Endothelial cell of umbilical vein (primary cell): ENCODE data around the gene BRS3. TPM values are rescaled to one million over a fixed set of nuclear protein-coding genes. Genes with fewer than 3 reads are reported as not detected.

Experiments
- BruUV-seq: library from RNA; stranded (reverse); fragments of 400-500 nt; replicated peaks from 2 replicates; lab custom pipeline; 2021; lab: Mats Ljungman, UMichigan
- CTCF ChIA-PET: fragments of 300-600, 350-600 bp; sonication (Branson Sonifier 250); formaldehyde crosslinking; loops from one replicate; lab custom pipeline; 2021; ENCODE audit warnings: antibody characterized with exemption, inconsistent platforms; lab: Charles Lee
- POLR2A ChIA-PET: fragments of 300-600, 350-600 bp; sonication (Branson Sonifier 250); formaldehyde crosslinking; loops from one replicate; lab custom pipeline; 2021; ENCODE audit warnings: antibody characterized with exemption, inconsistent platforms; lab: Charles Lee
- DNase-seq: peaks from one replicate; pipeline ENCODE4 v3.0.0-alpha.2; 2011; ENCODE audit warnings: low read depth, low spot score
- FAIRE-seq: peaks from 2 replicates; lab custom pipeline; 2011; peaks lifted over from hg19 to GRCh38; lab: Jason Lieb, UNC
- H2AFZ ChIP-seq: 2 replicates; pipeline ENCODE4 v1.6.0; 2012; ENCODE audit warnings: low read depth, low read length, control low read depth, inconsistent platforms
- H3K27ac ChIP-seq: 2 replicates; pipeline ENCODE4 v1.5.1; 2011; ENCODE audit warnings: low read depth, mild to moderate bottlenecking, control low read depth, low read length, moderate library complexity; ENCODE audit not compliant: insufficient read depth
- H3K27me3 ChIP-seq, 2 experiments: 2 replicates each; pipeline versions ENCODE4 v1.6.0 to v1.6.1; 2011; ENCODE audit warnings: low read length in 2 of 2, mixed read lengths in 1 of 2; ENCODE audit not compliant: control insufficient read depth in 2 of 2, insufficient read depth in 2 of 2
- H3K36me3 ChIP-seq, 2 experiments: 2 replicates in 1 of 2; 3 replicates in 1 of 2; pipeline ENCODE4 v1.5.1; 2011; ENCODE audit warnings: low read length in 2 of 2, mild to moderate bottlenecking in 1 of 2, moderate library complexity in 1 of 2; ENCODE audit not compliant: control insufficient read depth in 2 of 2, insufficient read depth in 2 of 2; ENCODE audit errors: extremely low read depth in 1 of 2
- H3K4me1 ChIP-seq: 3 replicates; pipeline ENCODE4 v1.5.1; 2011; ENCODE audit warnings: mild to moderate bottlenecking, low read length; ENCODE audit not compliant: control insufficient read depth, insufficient read depth; ENCODE audit errors: extremely low read depth
- H3K4me2 ChIP-seq: 2 replicates; pipeline ENCODE4 v1.6.1; 2011; ENCODE audit warnings: low read length, control low read depth, mixed read lengths; ENCODE audit not compliant: insufficient read depth
- H3K4me3 ChIP-seq, 3 experiments: fragments of 200-600 bp in 1 of 3; sonication (generic), shearing (Covaris generic) in 1 of 3; replicated peaks in 1 of 3; 2 replicates each; pipeline ENCODE4 v1.5.1; 2011 to 2016; ENCODE audit warnings: control low read depth in 3 of 3, low read length in 3 of 3, mild to moderate bottlenecking in 2 of 3, inconsistent platforms in 1 of 3, low read depth in 1 of 3, moderate library complexity in 1 of 3; ENCODE audit not compliant: insufficient read depth in 1 of 3
- H3K79me2 ChIP-seq: 2 replicates; pipeline ENCODE4 v1.6.0; 2012; ENCODE audit warnings: low read length, inconsistent platforms; ENCODE audit not compliant: control insufficient read depth, insufficient read depth
- H3K9ac ChIP-seq: replicated peaks from 2 replicates; pipeline ENCODE3; 2011; ENCODE audit warnings: low read length, control low read depth; ENCODE audit not compliant: insufficient read depth; ENCODE audit errors: extremely low read depth
- H3K9me1 ChIP-seq: replicated peaks from 3 replicates; pipeline ENCODE4 v1.6.0; 2011; ENCODE audit warnings: mild to moderate bottlenecking, low read length; ENCODE audit not compliant: control insufficient read depth, insufficient read depth; ENCODE audit errors: extremely low read depth
- H3K9me3 ChIP-seq: replicated peaks from 2 replicates; pipeline ENCODE4 v1.5.1; 2012; ENCODE audit warnings: low read length, inconsistent platforms; ENCODE audit not compliant: control insufficient read depth, insufficient read depth
- H4K20me1 ChIP-seq: replicated peaks from 2 replicates; pipeline ENCODE3; 2011; ENCODE audit warnings: mild to moderate bottlenecking, low read length; ENCODE audit not compliant: control insufficient read depth, insufficient read depth; ENCODE audit errors: extremely low read depth
- FOS ChIP-seq: IDR thresholded peaks from 2 replicates; pipeline ENCODE4 v1.6.1; 2011; ENCODE audit warnings: mild to moderate bottlenecking, low read length, moderate library complexity, borderline replicate concordance; ENCODE audit not compliant: insufficient read depth
- GATA2 ChIP-seq: IDR thresholded peaks from 2 replicates; pipeline ENCODE4 v1.7.0; 2011; ENCODE audit warnings: low read depth, mild to moderate bottlenecking, moderate library complexity, mixed read lengths, low read length; ENCODE audit not compliant: insufficient read length, insufficient read depth
- POLR2AphosphoS5 ChIP-seq: IDR thresholded peaks from 2 replicates; pipeline ENCODE4 v1.6.1; 2012; ENCODE audit warnings: low read depth, mild to moderate bottlenecking, control low read depth, low read length, moderate library complexity; ENCODE audit not compliant: insufficient read depth
- dilution Hi-C: fragments of 300-500 bp; cut with MboI; formaldehyde crosslinking; loops from one replicate; pipeline ENCODE4 v1.15.0; 2019; ENCODE audit warnings: low sequenced_read_pairs; ENCODE audit not compliant: extremely low pct_ligation_motif_present
- intact Hi-C: fragments of 100-400 bp; cut with micrococcal nuclease; formaldehyde crosslinking; loops from one replicate; pipeline ENCODE4 v1.10.0; 2022
- polyA plus RNA-seq, 4 experiments: library from polyadenylated mRNA; depleted of rRNA in 3 of 4; stranded (reverse) in 3 of 4; unstranded in 1 of 4; fragments of >200 nt; gene quantifications; 2 replicates each; pipeline versions ENCODE4 v1.2.1 to v1.2.3, GENCODE V29; 2011 to 2012; ENCODE audit warnings: missing spikeins in 1 of 4
- total RNA-seq: library from RNA; stranded (reverse); gene quantifications from 2 replicates; pipeline ENCODE4 v1.2.3, GENCODE V29; 2021
- TF ChIP-seq, protein P1 (sequence below), 2 donors: IDR thresholded peaks; 1 replicate in 1 of 2; 2 replicates in 1 of 2; pipeline ENCODE4 v1.5.1; 2011; ENCODE audit warnings: low read length in 2 of 2, mild to moderate bottlenecking in 2 of 2, moderate library complexity in 2 of 2, control low read depth in 1 of 2, inconsistent platforms in 1 of 2, low read depth in 1 of 2; ENCODE audit not compliant: insufficient read depth in 1 of 2; ENCODE audit errors: extremely low read depth in 1 of 2

The BRS3 gene
- total and polyA plus RNA-seq, 2 donors (not counting 3 experiments of a cell fraction or from before 2014, with no cell fraction given): not detected

DNA sequence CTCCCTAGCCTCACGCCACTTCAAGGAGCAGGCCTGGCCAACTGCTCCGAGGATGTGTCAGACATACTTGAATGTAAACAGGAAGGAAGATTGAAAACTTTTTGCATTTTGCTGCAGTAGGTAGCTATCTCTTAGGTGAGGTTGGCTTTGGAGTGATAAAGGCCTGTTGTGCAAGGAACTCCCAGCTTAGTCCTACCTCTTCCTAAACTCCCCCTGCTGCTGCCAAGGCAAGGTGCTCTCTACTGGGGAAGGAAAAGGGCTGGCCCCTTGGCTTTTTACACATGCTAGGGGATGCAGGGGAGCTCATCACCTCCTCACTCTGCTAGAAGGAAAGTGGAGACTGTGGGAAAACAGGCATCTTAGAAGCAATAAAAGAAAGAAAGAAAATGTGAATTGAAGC lies 10.7 kb upstream of the BRS3 start:
- no peak overlapping the region for H3K9ac ChIP-seq
- no peak for DNase-seq
- no peak for FAIRE-seq
- H3K9me3 ChIP-seq: no peaks in the 10 kb centered on the region
- H3K4me2 ChIP-seq: no peak overlapping the region
- BruUV-seq: no TSS peak
- CTCF ChIA-PET: interaction anchor here (1.8 kb wide), 1 partner anchor 449 kb away, joined by 7 read pairs; no protein-coding TSS in a partner anchor
- no peaks in the 10 kb centered on the region for H3K36me3 ChIP-seq
- dilution Hi-C loops: no loop called here
- POLR2A ChIA-PET: no interaction called here
- no peaks in the 10 kb centered on the region for H3K4me1 ChIP-seq
- H3K9me1 ChIP-seq: no peaks in the 10 kb centered on the region
- H3K79me2 ChIP-seq: no peaks in the 10 kb centered on the region
- H3K4me3 ChIP-seq: no peak overlapping the region
- no peaks in the 10 kb centered on the region for H4K20me1 ChIP-seq
- H3K27me3 ChIP-seq: no peaks in the 10 kb centered on the region
- no peak overlapping the region for H2AFZ ChIP-seq
- no peak for TF ChIP-seq POLR2AphosphoS5
- TF ChIP-seq GATA2: no peak
- TF ChIP-seq, protein P1, sequence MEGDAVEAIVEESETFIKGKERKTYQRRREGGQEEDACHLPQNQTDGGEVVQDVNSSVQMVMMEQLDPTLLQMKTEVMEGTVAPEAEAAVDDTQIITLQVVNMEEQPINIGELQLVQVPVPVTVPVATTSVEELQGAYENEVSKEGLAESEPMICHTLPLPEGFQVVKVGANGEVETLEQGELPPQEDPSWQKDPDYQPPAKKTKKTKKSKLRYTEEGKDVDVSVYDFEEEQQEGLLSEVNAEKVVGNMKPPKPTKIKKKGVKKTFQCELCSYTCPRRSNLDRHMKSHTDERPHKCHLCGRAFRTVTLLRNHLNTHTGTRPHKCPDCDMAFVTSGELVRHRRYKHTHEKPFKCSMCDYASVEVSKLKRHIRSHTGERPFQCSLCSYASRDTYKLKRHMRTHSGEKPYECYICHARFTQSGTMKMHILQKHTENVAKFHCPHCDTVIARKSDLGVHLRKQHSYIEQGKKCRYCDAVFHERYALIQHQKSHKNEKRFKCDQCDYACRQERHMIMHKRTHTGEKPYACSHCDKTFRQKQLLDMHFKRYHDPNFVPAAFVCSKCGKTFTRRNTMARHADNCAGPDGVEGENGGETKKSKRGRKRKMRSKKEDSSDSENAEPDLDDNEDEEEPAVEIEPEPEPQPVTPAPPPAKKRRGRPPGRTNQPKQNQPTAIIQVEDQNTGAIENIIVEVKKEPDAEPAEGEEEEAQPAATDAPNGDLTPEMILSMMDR (IDR thresholded peaks at IDR 0.05; ENCODE audit: extremely low read depth in 1 of 2, insufficient read depth in 1 of 2, low read depth in 1 of 2, low read length in 2 of 2): peak in 1 of 2 donors; percentile 11
- no peak for TF ChIP-seq FOS
- no peak overlapping the region for H3K27ac ChIP-seq
- intact Hi-C loops: no loop called here

DNA sequence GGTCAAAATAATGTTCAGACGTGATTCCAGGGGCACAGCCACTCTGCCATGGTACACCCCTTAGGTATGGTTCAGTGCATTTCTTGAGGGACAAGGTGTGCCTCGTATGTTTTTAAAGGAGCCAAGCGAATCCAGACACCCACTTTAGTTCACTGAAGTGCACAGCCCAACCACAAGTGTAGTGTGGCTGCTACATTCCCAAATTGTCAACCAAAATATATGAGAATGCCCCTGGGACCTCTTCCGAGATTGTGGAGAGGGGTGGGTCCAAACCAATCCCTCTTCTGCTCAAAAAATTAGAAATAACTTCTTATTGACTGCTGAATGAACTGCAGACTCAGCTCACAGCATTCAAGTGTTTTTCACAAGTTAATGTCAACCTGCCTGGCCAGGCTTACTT lies 7.4 kb upstream of the BRS3 start:
- no peak for FAIRE-seq
- Histone ChIP-seq H3K4me2 (no peak overlapping the region), H3K27ac (no peak overlapping the region), H3K4me3 (no peak overlapping the region), H3K27me3 (no peaks in the 10 kb centered on the region), H2AFZ (no peak overlapping the region), H3K36me3 (no peaks in the 10 kb centered on the region), H3K4me1 (no peaks in the 10 kb centered on the region), H3K9me3 (no peaks in the 10 kb centered on the region), H3K9me1 (no peaks in the 10 kb centered on the region), H4K20me1 (no peaks in the 10 kb centered on the region), H3K9ac (no peak overlapping the region), H3K79me2 (no peaks in the 10 kb centered on the region)
- dilution Hi-C loops: no loop called here
- no peak for DNase-seq
- no TSS peak for BruUV-seq
- CTCF ChIA-PET: no interaction called here
- intact Hi-C loops: no loop called here
- POLR2A ChIA-PET: no interaction called here
- TF ChIP-seq GATA2: no peak
